Activated T-cell treated with anti-CD3 and anti-CD28 coated beads for 24 hours (primary cell): Measurements from ENCODE around the gene SH3BP5.

Experiments used
- DNase-seq: peaks from one replicate; pipeline ENCODE4 v3.0.0-alpha.2; 2020; ENCODE audit warnings: low read depth

Gene SH3BP5

GRCh38 chr3:15205482-15205933 lies 126.9 kb downstream of the SH3BP5 start:
- DNase-seq, result no peak
